HG02943 (cell line): Measurements from ENCODE around the gene BGN.

Source experiments
- ATAC-seq: cut with Tn5 transposase; IDR thresholded peaks from one replicate; pipeline ENCODE4 v1.9.1; 2021; ENCODE audit warnings: mild to moderate bottlenecking, low read depth, moderate library complexity; ENCODE audit not compliant: unreplicated experiment

The BGN gene

DNA sequence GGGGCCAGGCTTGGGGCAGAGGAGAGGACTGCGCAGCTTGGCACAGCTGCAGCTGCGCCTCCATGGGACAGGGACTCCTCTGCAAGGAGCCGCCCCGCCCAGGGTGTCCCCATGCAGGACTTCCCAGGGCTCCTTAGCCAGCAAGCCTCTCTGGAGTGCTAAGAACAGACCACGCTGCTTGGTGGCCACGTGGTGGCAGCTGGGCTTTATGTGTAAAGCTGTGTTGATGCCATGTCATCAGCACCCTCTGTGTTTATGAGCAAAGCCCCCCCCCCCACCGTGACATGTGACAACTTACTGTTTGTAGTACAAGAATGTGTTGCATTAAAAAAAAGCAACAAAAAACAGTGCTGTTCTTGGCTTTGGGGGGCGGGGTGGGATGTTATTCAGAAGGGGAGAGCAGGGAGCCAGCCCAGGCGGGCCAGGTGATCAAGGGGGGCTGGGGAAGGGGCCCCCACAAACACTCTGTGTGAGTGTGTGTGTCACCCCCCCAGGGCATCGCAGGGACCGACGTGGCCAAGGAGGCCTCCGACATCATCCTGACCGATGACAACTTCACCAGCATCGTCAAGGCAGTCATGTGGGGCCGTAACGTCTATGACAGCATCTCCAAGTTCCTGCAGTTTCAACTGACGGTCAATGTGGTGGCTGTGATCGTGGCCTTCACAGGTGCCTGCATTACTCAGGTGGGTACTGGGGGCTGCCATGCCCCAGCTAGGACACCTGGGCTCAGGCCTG is 63.0 kb downstream of the BGN start:
- ATAC-seq: no peak
